ENCODE data around the gene SLC6A3. TPM values are rescaled to one million over a fixed set of nuclear protein-coding genes. Genes with fewer than 3 reads are reported as not detected.

Gene SLC6A3
- total and polyA plus RNA-seq, 12 donors = 0.04 to 0.19 (median 0.18) TPM; not detected in 9

DNA sequence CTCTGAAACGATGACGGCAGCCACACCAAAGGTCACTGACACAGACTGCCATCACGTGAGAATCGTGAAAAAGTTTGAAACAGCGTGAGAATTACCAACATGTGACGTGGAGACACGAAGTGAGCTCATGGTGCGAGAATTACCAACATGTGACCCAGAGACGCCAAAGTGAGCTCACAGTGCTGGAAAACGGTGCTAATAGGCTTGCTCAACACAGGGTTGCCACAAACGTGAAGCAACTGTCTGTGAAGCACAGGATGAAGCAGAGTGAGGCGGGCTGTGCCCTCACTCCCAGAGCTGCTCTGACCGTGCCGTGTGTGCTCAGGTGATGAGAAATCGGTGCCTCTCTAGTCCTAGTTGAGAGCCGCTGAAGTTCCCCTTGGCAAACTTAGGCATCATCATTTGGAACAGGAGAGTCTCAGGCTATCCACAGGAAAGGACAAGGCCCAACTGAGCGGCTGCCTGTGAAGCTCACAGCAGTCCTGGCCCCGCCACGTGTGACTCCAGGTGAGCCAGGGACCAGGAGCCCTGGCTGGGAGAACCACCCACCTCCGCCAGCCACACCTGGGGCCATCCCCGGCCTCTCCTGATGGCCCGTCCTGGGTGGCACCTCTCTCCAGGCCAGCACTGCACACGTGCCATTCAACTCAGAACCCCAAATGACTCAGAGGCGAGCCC is 29.8 kb upstream of the SLC6A3 start:
- Histone ChIP-seq H3K4me1 (peaks cover 0 to 34% (median 0%) of the 10 kb centered on the region in 9 donors), H3K4me3 (no peak overlapping the region), H3K27ac (peak overlapping the region in 1 of 10 donors; percentile 44), H3K27me3 (no peaks in the 10 kb centered on the region), H3K36me3 (peaks cover 0 to 86% (median 7%) of the 10 kb centered on the region in 9 donors), H3K9me3 (no peaks in the 10 kb centered on the region)
- DNase-seq = no peak
- ATAC-seq = no peak
- no peak for TF ChIP-seq CTCF (IDR thresholded peaks at IDR 0.05)
- intact Hi-C loops (cut with DNase I) = loop anchor here in 2 of 10 donors (10.0 kb wide), 2 partner anchors 170 to 310 kb away; no protein-coding TSS in a partner anchor
- WGBS, 2 donors = 93 to 94% methylated on average over 24 of the region's 24 CpGs

- no peak overlapping the region for H3K4me3 ChIP-seq
- intact Hi-C loops (cut with DNase I) = loop anchor here in 2 of 10 donors (10.0 kb wide), 2 partner anchors 170 to 310 kb away; no protein-coding TSS in a partner anchor
- H3K9me3 ChIP-seq = no peaks in the 10 kb centered on the region
- peaks cover 0 to 29% (median 0%) of the 10 kb centered on the region in 9 donors for H3K4me1 ChIP-seq
- no peaks in the 10 kb centered on the region for H3K27me3 ChIP-seq
- 92% methylated on average over 21 of the region's 21 CpGs for WGBS, 2 donors
- no peak for DNase-seq
- peaks cover 0 to 90% (median 7%) of the 10 kb centered on the region in 9 donors for H3K36me3 ChIP-seq
- TF ChIP-seq CTCF (IDR thresholded peaks at IDR 0.05) = no peak
- H3K27ac ChIP-seq = peak overlapping the region in 1 of 10 donors; percentile 50
- ATAC-seq = no peak
These were observed 29.1 kb upstream of the SLC6A3 start for GRCh38 chr5:1474183-1474839.

DNA sequence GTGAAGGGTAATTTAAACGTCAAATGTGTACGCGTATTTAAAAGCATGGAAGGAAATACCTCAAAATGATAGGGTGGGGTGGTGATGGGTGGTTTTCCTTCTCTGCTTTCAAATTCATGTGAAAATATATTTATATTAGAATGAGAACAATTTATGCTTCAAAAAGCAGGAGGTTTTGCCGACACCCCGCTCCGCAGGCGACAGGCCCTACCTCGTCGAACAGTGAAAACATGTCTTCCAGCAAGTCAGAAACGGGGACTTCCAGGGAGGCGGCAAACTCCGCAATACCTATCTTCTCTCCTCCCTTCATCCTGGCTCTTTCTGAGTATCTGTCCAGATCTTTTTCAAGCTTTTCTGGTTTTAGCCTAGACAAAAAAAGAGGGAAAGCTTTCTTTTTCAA is 28.5 kb upstream of the SLC6A3 start:
- DNase-seq (no peak), ATAC-seq (no peak)
- H3K27me3 ChIP-seq = no peaks in the 10 kb centered on the region
- 97 to 98% methylated on average over 12 of the region's 12 CpGs for WGBS, 2 donors
- no peak overlapping the region for H3K4me3 ChIP-seq
- H3K9me3 ChIP-seq = no peaks in the 10 kb centered on the region
- intact Hi-C loops (cut with DNase I) = loop anchor here in 2 of 10 donors (10.0 kb wide), 2 partner anchors 171 to 309 kb away; no protein-coding TSS in a partner anchor
- H3K27ac ChIP-seq = no peak overlapping the region
- peaks cover 0 to 90% (median 7%) of the 10 kb centered on the region in 9 donors for H3K36me3 ChIP-seq
- TF ChIP-seq CTCF (IDR thresholded peaks at IDR 0.05) = no peak
- peaks cover 0 to 23% (median 0%) of the 10 kb centered on the region in 9 donors for H3K4me1 ChIP-seq

DNA sequence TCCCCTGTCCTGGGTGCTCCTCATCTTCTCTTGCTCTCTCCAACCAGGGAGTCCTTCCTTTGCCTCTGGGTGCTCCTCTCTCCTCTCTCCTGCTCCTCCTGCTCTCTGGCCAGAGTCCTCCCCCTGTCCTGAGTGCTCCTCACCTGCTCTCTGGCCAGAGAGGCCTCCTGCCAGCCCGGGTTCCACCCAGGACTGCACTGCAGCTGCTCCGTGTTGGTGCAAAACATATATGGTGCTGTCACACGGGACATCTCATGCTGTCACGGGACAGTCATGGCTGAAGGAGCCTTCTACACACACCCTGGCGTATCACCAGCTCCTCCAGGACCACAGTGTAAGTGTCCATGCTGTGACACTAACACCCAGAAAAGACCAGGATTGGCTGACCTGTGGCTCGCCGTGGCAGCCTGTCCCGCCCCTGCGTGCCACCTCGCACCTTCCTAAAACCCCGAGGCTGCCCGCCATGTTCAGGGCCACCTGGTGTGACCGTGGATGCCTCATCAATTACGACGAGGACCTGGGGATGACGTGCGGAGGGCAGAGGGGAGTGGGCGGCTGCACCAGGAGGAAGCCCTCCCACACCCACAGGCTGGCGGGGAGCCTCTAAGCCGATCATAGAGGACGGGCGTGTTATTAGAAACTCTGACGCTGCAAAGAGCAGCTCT is 27.9 kb upstream of the SLC6A3 start:
- DNase-seq (no peak), ATAC-seq (no peak)
- peaks cover 0 to 17% (median 0%) of the 10 kb centered on the region in 9 donors for H3K4me1 ChIP-seq
- intact Hi-C loops (cut with DNase I) = loop anchor here in 2 of 10 donors (10.0 kb wide), 2 partner anchors 172 to 308 kb away; no protein-coding TSS in a partner anchor
- no peak for TF ChIP-seq CTCF (IDR thresholded peaks at IDR 0.05)
- no peak overlapping the region for H3K27ac ChIP-seq
- H3K36me3 ChIP-seq = peaks cover 0 to 92% (median 7%) of the 10 kb centered on the region in 9 donors
- H3K27me3 ChIP-seq = no peaks in the 10 kb centered on the region
- no peak overlapping the region for H3K4me3 ChIP-seq
- WGBS, 2 donors = 94 to 95% methylated on average over 23 of the region's 23 CpGs
- H3K9me3 ChIP-seq = no peaks in the 10 kb centered on the region
